NCI-H2196 treated with DMSO at 0.1 percent for 48 hours (cell line): ENCODE measurements around the gene ZNF837.

Experiments
- DNase-seq: peaks from one replicate; lab custom pipeline; 2025; ENCODE audit not compliant: unreplicated experiment; lab: John Stamatoyannopoulos, UW

Gene ZNF837

DNA sequence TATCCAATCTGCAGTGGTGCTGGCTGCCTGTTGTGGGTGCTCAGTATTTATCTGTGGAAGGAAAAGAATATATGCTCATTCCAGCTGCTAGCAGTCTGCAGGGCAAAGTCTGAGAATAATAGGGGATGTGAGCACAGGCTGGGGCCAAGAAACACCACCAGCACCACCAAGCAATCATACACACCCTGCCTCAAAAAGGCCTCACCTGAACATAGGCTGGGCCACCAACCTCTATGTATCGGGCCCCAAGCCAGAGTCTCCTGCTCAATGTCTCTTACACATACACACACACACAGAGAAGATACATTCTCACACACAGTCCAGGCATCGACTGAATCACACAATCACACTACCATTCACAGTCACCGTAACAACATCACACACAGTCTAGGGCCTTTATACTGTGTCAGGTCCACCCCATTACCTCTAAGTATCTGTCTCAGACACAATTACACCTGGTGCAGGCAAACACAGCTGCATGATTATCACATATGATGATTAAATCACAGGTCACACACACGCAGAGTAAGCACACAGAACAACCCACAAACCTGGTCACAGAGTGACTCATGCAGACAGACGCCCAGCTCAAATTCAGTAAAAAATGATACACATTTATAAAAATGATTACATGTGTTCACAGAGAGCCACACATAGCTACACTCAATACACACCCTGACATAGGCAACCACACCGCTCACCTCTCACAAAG is 55.4 kb downstream of the ZNF837 start:
- DNase-seq: no peak

DNA sequence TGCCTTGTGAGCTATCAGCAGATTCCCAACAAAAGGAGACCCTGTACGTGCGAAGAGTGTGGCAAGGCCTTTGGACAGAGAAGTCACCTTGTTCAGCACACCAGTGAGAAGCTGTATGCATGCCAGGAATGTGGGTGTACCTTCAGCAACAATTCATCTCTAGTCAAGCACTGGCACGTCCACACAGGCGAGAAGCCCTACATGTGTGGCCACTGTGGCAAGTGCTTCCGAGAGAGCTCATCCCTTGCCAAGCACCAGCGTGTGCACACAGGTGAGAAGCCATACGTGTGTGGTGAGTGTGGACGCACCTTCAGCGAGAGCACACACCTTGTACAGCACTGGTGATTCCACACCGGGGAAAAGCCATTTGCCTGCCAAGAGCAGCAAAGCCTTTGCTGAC is 61.6 kb downstream of the ZNF837 start:
- no peak for DNase-seq

DNA sequence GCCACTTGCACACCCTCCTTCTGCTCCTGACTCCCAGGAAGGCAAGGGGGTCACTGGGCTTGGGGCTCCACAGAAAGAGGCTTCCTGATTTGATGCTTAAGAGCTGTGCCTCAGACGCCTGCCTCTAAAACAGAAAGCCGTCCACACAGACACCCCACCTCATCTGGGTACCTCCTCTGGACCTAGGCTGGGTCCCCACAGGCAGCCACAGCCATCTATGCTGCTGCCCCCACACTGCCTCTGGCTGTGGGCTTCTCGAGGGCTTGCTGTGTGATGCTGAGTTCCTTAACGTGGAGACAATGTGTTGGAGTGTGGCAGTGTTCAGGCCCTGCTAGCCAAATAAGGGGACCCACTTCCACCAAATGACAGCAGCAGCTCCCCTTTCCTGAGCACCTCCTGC is 62.5 kb downstream of the ZNF837 start:
- DNase-seq: no peak
